Measurements from ENCODE around the gene GGTLC2.

Gene GGTLC2

DNA sequence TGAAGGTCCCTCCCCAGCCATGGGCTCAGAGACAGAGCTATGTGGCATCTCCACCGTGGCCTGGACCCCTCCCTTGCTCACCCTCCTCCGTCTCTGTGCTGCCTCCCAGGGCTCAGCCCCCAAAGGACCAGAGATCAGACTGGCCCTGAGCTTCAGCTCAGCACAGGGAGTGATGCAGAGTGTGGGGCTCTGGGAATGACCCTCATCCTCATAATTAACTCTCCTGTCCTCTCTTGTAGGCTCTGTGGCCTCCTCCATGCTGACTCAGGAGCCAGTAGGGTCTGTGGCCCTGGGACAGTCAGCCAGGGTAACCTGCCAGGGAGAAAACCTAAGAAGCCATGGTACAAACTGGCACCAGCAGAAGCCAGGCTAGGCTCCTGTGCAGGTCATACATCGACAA lies 28.7 kb downstream of the GGTLC2 start:
- TF ChIP-seq, protein P1, sequence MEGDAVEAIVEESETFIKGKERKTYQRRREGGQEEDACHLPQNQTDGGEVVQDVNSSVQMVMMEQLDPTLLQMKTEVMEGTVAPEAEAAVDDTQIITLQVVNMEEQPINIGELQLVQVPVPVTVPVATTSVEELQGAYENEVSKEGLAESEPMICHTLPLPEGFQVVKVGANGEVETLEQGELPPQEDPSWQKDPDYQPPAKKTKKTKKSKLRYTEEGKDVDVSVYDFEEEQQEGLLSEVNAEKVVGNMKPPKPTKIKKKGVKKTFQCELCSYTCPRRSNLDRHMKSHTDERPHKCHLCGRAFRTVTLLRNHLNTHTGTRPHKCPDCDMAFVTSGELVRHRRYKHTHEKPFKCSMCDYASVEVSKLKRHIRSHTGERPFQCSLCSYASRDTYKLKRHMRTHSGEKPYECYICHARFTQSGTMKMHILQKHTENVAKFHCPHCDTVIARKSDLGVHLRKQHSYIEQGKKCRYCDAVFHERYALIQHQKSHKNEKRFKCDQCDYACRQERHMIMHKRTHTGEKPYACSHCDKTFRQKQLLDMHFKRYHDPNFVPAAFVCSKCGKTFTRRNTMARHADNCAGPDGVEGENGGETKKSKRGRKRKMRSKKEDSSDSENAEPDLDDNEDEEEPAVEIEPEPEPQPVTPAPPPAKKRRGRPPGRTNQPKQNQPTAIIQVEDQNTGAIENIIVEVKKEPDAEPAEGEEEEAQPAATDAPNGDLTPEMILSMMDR (IDR thresholded peaks at IDR 0.05; ENCODE audit: unreplicated experiment in 3 of 3): no peak
- Mint-ChIP-seq H3K36me3 (ENCODE audit: low read depth) (no peaks in the 10 kb centered on the region), H3K4me3 (no peak overlapping the region), H3K27ac (no peak overlapping the region), H3K4me1 (no peaks in the 10 kb centered on the region), H3K9me3 (peaks cover 20% of the 10 kb centered on the region), H3K27me3 (ENCODE audit: low read depth) (peaks cover 45% of the 10 kb centered on the region)

DNA sequence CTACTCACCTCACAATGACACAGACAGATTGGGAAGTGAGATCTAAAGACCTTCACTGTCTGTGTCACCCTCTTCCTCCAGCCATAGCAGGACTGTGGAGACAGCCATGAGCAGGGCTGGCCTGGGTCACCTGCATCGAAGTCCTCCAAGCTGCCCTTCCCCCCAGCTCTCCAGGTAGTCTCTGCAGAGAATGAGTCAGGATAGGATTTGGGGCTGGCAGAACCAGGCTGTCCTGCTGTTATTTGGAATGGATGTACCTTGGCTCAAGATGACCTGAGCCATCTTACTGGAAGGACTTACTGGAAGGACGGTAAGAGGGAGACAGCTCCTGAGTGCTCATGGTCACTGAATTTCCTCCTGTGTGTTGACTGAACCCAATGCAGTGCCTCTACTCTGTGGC lies 29.2 kb downstream of the GGTLC2 start:
- no peaks in the 10 kb centered on the region for H3K36me3 Mint-ChIP-seq (ENCODE audit: low read depth)
- no peak overlapping the region for H3K4me3 Mint-ChIP-seq
- TF ChIP-seq, protein P1 (IDR thresholded peaks at IDR 0.05; ENCODE audit: unreplicated experiment in 3 of 3): no peak
- H3K9me3 Mint-ChIP-seq: peaks cover 20% of the 10 kb centered on the region
- no peak overlapping the region for H3K27ac Mint-ChIP-seq
- H3K27me3 Mint-ChIP-seq (ENCODE audit: low read depth): peaks cover 45% of the 10 kb centered on the region
- H3K4me1 Mint-ChIP-seq: no peaks in the 10 kb centered on the region

DNA sequence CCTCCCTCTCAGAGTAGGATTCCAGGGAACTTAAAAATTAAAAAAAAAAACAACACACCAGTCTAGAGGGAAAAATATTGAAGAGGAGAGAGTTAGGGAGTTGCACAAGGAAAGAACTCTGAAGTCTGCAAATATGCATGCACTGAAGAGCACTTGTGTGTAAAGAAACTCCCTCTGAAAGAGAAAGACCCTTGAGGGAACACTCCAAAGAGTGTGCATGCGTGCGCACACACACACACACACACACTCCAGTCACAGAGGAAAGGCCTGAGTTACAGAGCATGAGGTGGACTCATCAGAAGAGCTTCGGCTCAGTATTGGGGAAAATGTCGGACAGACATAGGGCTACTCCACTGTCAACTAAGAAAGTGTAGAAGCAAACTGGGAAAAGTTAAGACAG lies 30.1 kb downstream of the GGTLC2 start:
- TF ChIP-seq, protein P1 (IDR thresholded peaks at IDR 0.05; ENCODE audit: unreplicated experiment in 3 of 3): no peak
- Mint-ChIP-seq H3K27ac (peak overlapping the region in 1 of 3 experiments; percentile 16), H3K9me3 (peaks cover 18% of the 10 kb centered on the region), H3K4me3 (no peak overlapping the region), H3K4me1 (no peaks in the 10 kb centered on the region), H3K36me3 (ENCODE audit: low read depth) (no peaks in the 10 kb centered on the region), H3K27me3 (ENCODE audit: low read depth) (peaks cover 36% of the 10 kb centered on the region)

DNA sequence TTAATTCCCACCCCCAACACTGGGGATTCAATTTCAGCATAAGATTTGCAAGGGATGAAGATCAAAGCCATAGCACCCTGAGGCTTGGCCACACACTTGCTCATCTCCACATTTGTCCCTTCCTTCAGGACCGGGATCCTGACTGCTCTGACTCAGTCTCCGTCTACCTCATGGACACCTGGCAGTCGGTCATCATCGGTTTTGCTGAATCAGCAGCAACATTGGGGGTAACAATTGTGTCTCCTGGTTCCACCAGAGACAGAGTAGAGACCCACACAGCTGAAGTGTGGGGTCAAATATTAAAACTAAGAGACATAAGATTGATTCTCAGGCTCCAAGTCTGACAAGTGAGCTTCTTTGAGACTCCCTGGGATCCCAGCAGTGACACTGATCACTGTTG lies 34.6 kb downstream of the GGTLC2 start:
- no peaks in the 10 kb centered on the region for H3K36me3 Mint-ChIP-seq (ENCODE audit: low read depth)
- no peak overlapping the region for H3K4me3 Mint-ChIP-seq
- H3K27me3 Mint-ChIP-seq (ENCODE audit: low read depth): peaks cover 32% of the 10 kb centered on the region
- H3K4me1 Mint-ChIP-seq: peaks cover 42% of the 10 kb centered on the region
- TF ChIP-seq, protein P1 (IDR thresholded peaks at IDR 0.05; ENCODE audit: unreplicated experiment in 3 of 3): no peak
- H3K9me3 Mint-ChIP-seq: no peaks in the 10 kb centered on the region
- no peak overlapping the region for H3K27ac Mint-ChIP-seq

DNA sequence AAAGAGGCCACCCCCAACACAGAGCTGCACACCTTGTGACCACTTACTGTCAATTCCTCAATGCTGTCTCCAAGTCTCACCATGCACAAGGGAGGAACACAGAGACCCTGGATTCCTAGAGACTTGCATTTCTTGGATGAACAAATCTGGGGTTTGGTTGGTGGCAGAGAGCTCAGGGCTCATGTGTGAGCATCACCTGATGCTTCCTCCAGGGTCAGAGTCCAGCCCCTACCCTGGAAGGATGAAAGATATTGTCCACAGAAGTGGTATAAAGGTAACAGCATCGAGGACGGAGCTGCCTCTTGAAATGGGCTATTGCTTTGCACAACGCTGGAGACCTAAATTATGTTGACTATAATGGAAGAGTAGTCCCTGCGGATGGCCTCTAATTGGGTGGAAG lies 36.0 kb downstream of the GGTLC2 start:
- TF ChIP-seq, protein P1 (IDR thresholded peaks at IDR 0.05; ENCODE audit: unreplicated experiment in 3 of 3): no peak
- Mint-ChIP-seq H3K27me3 (ENCODE audit: low read depth) (peaks cover 26% of the 10 kb centered on the region), H3K4me3 (no peak overlapping the region), H3K36me3 (ENCODE audit: low read depth) (no peaks in the 10 kb centered on the region), H3K9me3 (no peaks in the 10 kb centered on the region), H3K4me1 (peaks cover 52% of the 10 kb centered on the region), H3K27ac (peak overlapping the region; percentile 41 to 90 (median 61))

DNA sequence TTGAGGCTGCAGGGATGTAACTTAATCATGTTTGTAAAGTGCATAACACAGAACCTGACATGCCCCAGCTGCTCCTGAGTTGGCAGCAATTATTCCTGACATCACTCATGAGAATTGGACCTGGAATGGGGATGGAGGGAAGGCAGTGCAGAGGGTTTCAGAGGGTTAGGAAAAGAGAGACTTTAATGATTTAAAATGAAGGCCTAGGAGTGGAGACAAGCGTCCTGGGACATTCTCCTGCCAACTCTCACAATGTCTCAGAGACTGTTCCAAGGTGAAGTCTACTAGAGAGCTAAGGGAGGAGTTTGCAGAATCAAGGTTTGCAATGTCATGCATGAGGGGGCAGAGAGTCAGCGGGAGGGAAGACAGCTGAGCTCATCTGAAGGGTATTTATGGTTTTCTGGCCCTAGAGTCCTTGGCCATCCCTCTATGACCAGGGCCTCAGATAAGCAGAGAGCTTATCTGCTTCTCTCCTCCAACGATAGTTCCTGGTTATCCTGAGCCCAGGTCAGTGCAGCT lies 36.9 kb downstream of the GGTLC2 start:
- Mint-ChIP-seq H3K4me1 (peaks cover 52% of the 10 kb centered on the region), H3K27me3 (ENCODE audit: low read depth) (peaks cover 23% of the 10 kb centered on the region), H3K9me3 (no peaks in the 10 kb centered on the region), H3K4me3 (no peak overlapping the region), H3K36me3 (ENCODE audit: low read depth) (no peaks in the 10 kb centered on the region), H3K27ac (peak overlapping the region; percentile 61 to 90 (median 63))
- TF ChIP-seq, protein P1 (IDR thresholded peaks at IDR 0.05; ENCODE audit: unreplicated experiment in 3 of 3): no peak
